AG09309 (cell line): ENCODE data around the gene R3HCC1L.

Experiments
- DNase-seq: peaks from one replicate; pipeline ENCODE4 v3.0.0-alpha.2; 2010; ENCODE audit warnings: low read depth
- H3K4me3 ChIP-seq: 2 replicates; pipeline ENCODE4 v1.5.1; 2011; ENCODE audit warnings: mild to moderate bottlenecking, low read depth, low read length, moderate library complexity; ENCODE audit not compliant: control insufficient read depth
- TF ChIP-seq, protein P1 (sequence below): IDR thresholded peaks from 2 replicates; pipeline ENCODE4 v1.5.1; 2011; ENCODE audit warnings: mild to moderate bottlenecking, low read depth, low read length, inconsistent platforms; ENCODE audit not compliant: insufficient read depth, control insufficient read depth; ENCODE audit errors: missing control alignments

The R3HCC1L gene

DNA sequence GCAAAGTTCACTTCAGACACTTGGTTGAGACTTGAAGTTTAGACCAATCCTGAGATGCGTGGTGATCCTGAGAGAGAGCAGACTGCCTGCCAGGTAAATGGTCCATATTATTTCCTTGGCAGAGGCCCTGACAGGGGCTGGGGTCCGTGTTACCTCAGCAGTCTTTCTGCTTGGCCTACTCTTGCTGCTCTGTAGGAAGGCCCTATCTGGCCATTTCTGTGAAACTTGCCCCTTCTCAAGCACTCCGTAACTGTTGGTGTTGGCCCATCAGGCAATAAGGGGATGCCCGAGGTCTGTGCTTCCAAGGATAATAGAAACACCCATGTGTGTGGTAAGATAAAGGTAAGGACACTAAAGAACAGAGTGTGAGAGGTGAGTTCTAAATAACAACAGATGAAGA lies 113.6 kb downstream of the R3HCC1L start:
- TF ChIP-seq, protein P1, sequence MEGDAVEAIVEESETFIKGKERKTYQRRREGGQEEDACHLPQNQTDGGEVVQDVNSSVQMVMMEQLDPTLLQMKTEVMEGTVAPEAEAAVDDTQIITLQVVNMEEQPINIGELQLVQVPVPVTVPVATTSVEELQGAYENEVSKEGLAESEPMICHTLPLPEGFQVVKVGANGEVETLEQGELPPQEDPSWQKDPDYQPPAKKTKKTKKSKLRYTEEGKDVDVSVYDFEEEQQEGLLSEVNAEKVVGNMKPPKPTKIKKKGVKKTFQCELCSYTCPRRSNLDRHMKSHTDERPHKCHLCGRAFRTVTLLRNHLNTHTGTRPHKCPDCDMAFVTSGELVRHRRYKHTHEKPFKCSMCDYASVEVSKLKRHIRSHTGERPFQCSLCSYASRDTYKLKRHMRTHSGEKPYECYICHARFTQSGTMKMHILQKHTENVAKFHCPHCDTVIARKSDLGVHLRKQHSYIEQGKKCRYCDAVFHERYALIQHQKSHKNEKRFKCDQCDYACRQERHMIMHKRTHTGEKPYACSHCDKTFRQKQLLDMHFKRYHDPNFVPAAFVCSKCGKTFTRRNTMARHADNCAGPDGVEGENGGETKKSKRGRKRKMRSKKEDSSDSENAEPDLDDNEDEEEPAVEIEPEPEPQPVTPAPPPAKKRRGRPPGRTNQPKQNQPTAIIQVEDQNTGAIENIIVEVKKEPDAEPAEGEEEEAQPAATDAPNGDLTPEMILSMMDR, result no peak
- no peak for DNase-seq
- H3K4me3 ChIP-seq, result no peak overlapping the region

DNA sequence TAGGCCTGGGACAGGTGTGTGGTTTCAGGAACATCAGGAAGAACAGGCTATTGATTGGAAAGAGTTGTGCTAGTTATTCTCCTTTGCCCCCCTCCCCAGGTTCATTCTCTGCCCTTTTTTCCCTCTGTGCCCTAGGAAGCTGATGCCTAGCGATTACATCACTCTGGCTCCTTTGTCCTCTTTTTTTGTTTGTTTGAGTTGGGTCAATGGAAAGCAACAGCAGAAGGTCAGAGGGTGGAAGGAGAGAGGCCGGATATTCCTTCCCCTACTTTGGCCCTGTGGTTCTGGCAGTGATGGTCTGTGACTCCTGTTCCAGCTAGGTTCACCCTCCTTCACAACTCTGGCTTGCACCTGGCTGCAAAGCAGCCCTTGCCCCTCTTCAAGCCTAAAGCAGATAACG lies 114.7 kb downstream of the R3HCC1L start:
- TF ChIP-seq, protein P1, result no peak
- DNase-seq, result no peak
- no peak overlapping the region for H3K4me3 ChIP-seq

DNA sequence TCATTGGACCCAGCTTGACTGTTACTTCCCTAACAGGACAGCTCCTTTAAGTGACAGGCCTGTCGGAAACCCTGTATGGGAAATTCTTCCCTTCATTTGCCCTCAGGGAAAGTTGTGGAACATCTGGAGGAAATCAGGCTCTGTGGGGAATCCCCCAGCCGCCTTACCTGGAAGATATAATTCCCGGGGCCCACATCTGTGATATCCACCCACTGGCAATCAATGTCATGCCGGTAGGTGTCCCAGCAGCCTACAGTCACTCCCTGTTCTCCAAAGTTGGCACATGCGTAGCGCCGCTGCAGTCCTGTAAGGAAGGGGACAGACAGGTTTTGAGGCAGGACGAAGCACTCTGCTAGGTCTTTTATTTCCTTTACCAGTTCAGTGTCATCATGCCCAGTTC lies 116.9 kb downstream of the R3HCC1L start:
- TF ChIP-seq, protein P1, result no peak
- DNase-seq, result no peak
- H3K4me3 ChIP-seq, result no peak overlapping the region

DNA sequence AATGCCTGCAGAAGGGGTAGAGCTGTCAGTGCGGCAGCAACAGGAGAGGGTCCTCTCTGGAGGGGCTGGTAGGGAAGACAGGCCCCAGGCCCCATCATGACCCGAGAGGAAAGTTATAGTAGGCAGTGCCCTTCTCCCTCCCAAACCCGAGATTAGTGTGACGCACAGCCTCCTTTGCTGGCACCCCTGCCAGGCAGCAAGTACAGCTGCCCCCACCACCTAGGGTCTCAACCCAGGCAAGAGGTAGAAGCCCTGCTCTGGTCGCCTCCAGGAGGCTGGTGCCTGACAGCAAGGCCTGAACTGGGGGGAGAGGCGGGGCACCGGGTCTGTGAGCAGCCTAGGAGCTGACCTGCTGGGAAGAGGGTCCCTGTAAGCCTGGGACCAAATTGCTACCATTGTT lies 118.0 kb downstream of the R3HCC1L start:
- no peak overlapping the region for H3K4me3 ChIP-seq
- DNase-seq, result no peak
- TF ChIP-seq, protein P1, result no peak

DNA sequence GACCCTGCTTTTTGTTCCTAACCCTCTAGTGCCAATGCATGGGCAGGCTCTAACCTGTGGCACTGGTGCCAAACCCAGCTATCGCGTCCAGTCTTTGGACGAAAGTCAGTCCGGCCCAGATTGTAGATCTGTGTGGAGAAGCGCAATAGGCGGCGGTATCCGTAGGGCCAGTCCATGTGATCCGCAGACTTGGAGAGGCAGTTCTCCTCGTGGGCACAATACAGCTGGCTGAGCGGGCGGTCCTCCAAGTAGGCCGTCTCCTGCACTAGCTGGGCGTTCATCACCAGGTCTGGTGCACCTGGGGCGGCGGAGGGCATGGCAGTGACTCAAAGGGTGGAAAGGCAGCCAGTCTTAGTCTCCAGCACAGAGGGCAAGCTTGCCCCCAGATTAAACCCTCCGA lies 119.0 kb downstream of the R3HCC1L start:
- no peak overlapping the region for H3K4me3 ChIP-seq
- DNase-seq, result no peak
- TF ChIP-seq, protein P1, result no peak

DNA sequence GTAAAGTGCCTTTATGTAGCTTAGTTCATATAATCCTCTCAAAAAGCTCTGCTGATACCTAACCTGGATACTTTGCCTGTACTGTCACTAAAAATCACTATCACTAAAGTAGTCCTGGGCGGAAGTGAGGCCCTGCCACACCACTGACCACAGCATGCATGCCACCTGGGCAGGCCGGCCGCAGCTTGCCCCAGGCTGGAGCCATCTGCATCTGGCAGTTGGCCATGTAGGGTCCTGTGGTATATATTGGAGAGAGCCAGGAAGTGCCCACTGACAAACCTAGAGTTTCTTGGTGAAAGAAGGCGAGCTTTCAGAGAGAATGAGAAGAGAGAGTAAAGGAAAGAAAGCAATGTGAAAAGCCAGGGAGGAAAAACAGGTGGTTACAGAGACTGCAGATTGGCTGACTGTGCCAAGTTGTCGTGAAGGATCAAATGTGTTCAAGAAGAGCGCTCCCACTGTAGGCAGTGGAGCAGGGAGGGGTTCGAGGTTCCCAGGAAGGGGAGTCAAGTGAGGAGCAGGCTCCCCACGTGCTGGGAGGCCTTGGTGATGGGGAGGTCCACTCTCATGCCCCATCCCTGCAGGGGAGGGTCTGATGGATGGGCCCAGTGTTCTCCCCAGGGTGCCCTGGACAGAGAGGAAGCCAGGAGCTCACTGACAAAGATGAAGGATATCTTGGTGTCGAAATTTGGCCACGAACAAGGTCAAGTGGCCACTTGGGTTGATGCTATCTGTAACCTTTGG lies 119.9 kb downstream of the R3HCC1L start:
- no peak for DNase-seq
- no peak overlapping the region for H3K4me3 ChIP-seq
- TF ChIP-seq, protein P1, result no peak
